Peyer's patch (tissue), 4 donors: ENCODE data around the gene ATP6V0D1. TPM values are rescaled to one million over a fixed set of nuclear protein-coding genes. Genes with fewer than 3 reads are reported as not detected.

ENCODE experiments used
- DNase-seq, 3 donors: peaks; one replicate each; pipeline ENCODE4 v3.0.0-alpha.2; 2017 to 2019
- H3K27ac ChIP-seq, 4 donors: fragments of 200-600 bp; sonication (generic); one replicate each; pipeline ENCODE4 v1.5.1; 2016 to 2019
- H3K27me3 ChIP-seq, 2 donors: fragments of 200-600 bp; sonication (generic); one replicate each; pipeline ENCODE4 v1.5.1; 2019
- H3K36me3 ChIP-seq, 3 donors: fragments of 200-600 bp; sonication (generic); one replicate each; pipeline ENCODE4 v1.5.1; 2016 to 2019
- H3K4me1 ChIP-seq, 4 donors: fragments of 200-600 bp; sonication (generic); one replicate each; pipeline ENCODE4 v1.5.1; 2016 to 2019
- H3K4me3 ChIP-seq, 4 donors: fragments of 200-600 bp; sonication (generic); 1 replicate in 3 of 4; 2 replicates in 1 of 4; pipeline ENCODE4 v1.5.1; 2016 to 2019; ENCODE audit warnings: mild to moderate bottlenecking in 1 of 4
- H3K9me3 ChIP-seq, 4 donors: fragments of 200-600 bp; sonication (generic); one replicate each; pipeline ENCODE4 v1.5.1; 2016 to 2019; ENCODE audit warnings: mild to moderate bottlenecking in 1 of 4
- CTCF ChIP-seq, 6 experiments: fragments of 450-650 bp in 4 of 6; fragments of 200-600 bp in 2 of 6; sonication (generic) in 1 of 6; IDR thresholded peaks; one replicate each; pipeline ENCODE4 v1.5.1; 2017 to 2019; ENCODE audit warnings: antibody characterized with exemption in 6 of 6, mild to moderate bottlenecking in 3 of 6, moderate library complexity in 1 of 6
- POLR2A ChIP-seq, 2 donors: fragments of 450-650 bp; IDR thresholded peaks; one replicate each; pipeline ENCODE4 v1.5.1; 2017; ENCODE audit warnings: antibody characterized with exemption in 2 of 2, mild to moderate bottlenecking in 2 of 2, moderate library complexity in 2 of 2
- total RNA-seq, 4 donors: library from RNA; depleted of rRNA; stranded (reverse); fragments of >200 nt; gene quantifications; one replicate each; pipeline ENCODE4 v1.1.0, GENCODE V29; 2016

The ATP6V0D1 gene
- total RNA-seq, 4 donors from 2014 or later = 131 to 223 (median 202) TPM

GRCh38 chr16:67424261-67424615, 56.7 kb downstream of the ATP6V0D1 start:
- H3K36me3 ChIP-seq = no peaks in the 10 kb centered on the region
- H3K9me3 ChIP-seq = no peaks in the 10 kb centered on the region
- no peak for TF ChIP-seq POLR2A (IDR thresholded peaks at IDR 0.05)
- TF ChIP-seq CTCF (IDR thresholded peaks at IDR 0.05) = no peak
- no peak for DNase-seq
- peaks cover 0 to 11% (median 4%) of the 10 kb centered on the region in 4 donors for H3K4me1 ChIP-seq
- no peak overlapping the region for H3K27ac ChIP-seq
- H3K4me3 ChIP-seq = no peak overlapping the region
- no peaks in the 10 kb centered on the region for H3K27me3 ChIP-seq

- TF ChIP-seq CTCF (IDR thresholded peaks at IDR 0.05) (no peak), POLR2A (IDR thresholded peaks at IDR 0.05) (no peak)
- Histone ChIP-seq H3K9me3 (no peaks in the 10 kb centered on the region), H3K4me1 (peaks cover 0 to 6% (median 3%) of the 10 kb centered on the region in 4 donors), H3K36me3 (no peaks in the 10 kb centered on the region), H3K27ac (no peak overlapping the region), H3K27me3 (no peaks in the 10 kb centered on the region), H3K4me3 (no peak overlapping the region)
- DNase-seq = no peak
These were observed 57.2 kb downstream of the ATP6V0D1 start for GRCh38 chr16:67423611-67424260.

- H3K9me3 ChIP-seq = no peaks in the 10 kb centered on the region
- H3K4me1 ChIP-seq = no peaks in the 10 kb centered on the region
- no peak for DNase-seq
- no peak overlapping the region for H3K4me3 ChIP-seq
- H3K27me3 ChIP-seq = no peaks in the 10 kb centered on the region
- no peaks in the 10 kb centered on the region for H3K36me3 ChIP-seq
- TF ChIP-seq CTCF (IDR thresholded peaks at IDR 0.05) (no peak), POLR2A (IDR thresholded peaks at IDR 0.05) (no peak)
- no peak overlapping the region for H3K27ac ChIP-seq
These were observed 57.9 kb downstream of the ATP6V0D1 start for GRCh38 chr16:67423015-67423414.

- Histone ChIP-seq H3K9me3 (no peaks in the 10 kb centered on the region), H3K27ac (no peak overlapping the region), H3K36me3 (no peaks in the 10 kb centered on the region)
These were observed 59.9 kb downstream of the ATP6V0D1 start for GRCh38 chr16:67421030-67421429.

GRCh38 chr16:67419931-67420330, 61.0 kb downstream of the ATP6V0D1 start:
- TF ChIP-seq CTCF (IDR thresholded peaks at IDR 0.05) (no peak), POLR2A (IDR thresholded peaks at IDR 0.05) (no peak)
- H3K9me3 ChIP-seq = no peaks in the 10 kb centered on the region
- H3K4me1 ChIP-seq = peaks cover 6 to 17% (median 7%) of the 10 kb centered on the region in 4 donors
- no peaks in the 10 kb centered on the region for H3K36me3 ChIP-seq
- H3K4me3 ChIP-seq = no peak overlapping the region
- H3K27ac ChIP-seq = no peak overlapping the region
- H3K27me3 ChIP-seq = no peaks in the 10 kb centered on the region
- no peak for DNase-seq

More at GRCh38 chr16:67421030-67421429, 59.9 kb downstream of the ATP6V0D1 start:
- TF ChIP-seq POLR2A (IDR thresholded peaks at IDR 0.05) (no peak), CTCF (IDR thresholded peaks at IDR 0.05) (no peak)
- H3K4me3 ChIP-seq = no peak overlapping the region
- H3K4me1 ChIP-seq = peaks cover 0 to 9% (median 4%) of the 10 kb centered on the region in 4 donors
- no peak for DNase-seq
- H3K27me3 ChIP-seq = no peaks in the 10 kb centered on the region
